HG03066 (cell line): Measurements from ENCODE around the gene CD82.
A peak's percentile ranks its signal among the peaks of the same experiment; 100 is the strongest.
"Not testable (repeated sequence)": the region's sequence is repeated elsewhere in the genome, so short reads cannot be mapped to it uniquely, and the experiment has no call there.

ENCODE experiments used
- ATAC-seq: cut with Tn5 transposase; IDR thresholded peaks from one replicate; pipeline ENCODE4 v1.9.1; 2021; ENCODE audit warnings: low read depth; ENCODE audit not compliant: unreplicated experiment

CD82 gene

DNA sequence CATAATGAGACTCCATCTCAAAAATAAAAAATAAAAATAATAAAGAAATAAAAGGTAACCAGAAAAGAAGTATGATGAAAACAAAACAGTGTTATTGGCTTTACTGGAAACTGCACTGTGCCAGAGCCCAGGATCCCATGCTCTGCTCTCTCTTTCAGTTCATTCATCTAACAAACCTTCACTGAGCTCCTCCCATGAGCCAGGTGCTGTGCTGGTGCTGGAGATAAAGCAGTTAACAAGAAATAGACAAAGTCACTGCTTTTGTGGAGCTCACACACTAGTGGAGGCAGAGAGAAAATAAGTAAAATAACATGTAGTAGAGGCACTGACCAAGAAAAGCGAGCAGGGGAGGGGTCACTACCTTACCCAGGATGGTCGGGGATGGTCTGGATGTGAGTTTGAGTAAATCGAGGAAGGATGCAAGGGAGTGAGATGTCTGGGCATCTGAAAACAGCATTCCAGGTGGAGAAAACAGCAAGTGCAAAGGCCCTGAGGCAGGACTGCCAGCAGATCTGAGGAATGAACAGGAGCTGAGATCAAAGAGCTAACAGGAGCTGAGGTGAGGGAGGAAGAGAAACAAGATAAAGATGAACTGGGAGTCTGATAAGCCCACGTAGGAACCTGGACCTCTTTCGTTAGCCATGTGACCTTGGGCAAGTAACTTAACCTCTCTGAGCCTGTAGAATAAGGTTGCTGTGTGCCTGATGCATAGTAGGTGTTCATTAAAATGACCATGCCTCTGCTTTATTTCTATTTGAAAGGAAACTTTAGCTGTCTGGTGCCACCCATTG lies 31.3 kb upstream of the CD82 start:
- no peak for ATAC-seq

DNA sequence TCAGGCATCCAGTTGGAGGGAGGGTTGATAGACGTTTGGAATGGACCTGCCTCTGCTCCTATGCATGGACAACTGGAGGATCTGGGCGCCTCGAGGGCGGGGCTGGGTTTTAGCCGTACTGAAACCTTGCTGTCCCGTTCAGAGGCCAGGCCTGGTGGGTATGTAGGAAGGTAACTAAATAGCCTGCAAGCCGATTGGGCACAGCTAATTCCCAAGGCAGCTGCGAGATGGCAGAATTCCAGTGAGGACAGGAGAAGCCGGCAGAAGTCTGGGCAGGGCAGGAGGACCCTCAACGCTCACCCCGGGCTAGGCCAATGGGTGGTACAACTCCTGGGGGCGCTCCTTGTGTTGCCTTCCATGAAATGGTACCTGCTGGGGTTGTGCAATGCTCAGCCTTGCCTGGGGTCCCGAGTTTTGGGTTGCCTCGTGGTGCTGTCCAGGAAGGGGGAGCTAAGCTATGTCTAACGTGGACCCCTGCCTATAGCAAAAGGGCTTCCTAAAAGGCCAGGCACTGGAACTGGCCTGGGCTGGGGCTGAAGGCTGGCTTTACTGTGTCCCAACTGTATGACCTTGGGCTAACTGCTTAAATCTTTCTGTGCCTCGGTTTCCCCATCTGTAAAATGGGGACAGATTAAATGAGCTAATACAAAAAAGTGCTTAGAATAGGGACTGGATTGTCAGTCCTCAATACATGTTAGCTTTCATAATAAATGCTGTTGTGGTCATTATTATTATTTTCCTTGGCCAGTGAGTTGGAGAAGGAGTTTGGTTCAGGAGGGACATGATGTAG lies 30.1 kb upstream of the CD82 start:
- ATAC-seq, result no peak

DNA sequence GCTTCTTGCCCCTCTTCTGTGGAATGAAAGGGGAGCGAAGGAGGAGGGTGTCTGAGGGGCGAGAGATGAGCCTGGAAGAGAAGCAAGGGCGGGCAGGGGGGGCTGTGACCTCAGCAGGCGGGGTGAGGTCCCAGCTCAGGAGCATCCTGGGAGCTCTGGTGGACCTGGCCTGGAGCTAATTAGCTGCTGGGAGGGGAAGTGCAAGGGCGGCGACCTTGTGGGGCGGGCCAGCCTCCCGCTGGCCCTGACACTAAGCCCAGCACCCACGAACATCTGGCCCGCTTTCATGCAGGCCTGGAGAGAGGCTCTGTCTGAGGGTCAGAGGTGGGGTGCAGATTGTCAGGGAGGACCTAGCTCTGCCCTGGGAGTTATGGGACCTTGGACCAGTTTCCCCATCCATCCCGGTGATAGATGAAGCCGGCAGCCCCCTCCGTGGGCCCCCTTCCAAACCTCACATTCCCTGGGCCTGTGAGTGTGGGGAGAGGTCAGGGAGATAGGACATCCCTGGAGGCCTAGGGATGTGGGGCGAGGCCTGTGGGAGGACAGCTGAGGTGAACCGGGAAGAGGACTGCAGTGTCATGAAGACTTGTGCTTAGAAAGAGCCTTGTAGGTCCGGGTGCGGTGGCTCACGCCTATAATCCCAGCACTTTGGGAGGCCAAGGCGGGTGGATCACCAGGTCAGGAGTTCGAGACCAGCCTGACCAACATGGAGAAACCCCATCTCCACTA lies 28.5 kb upstream of the CD82 start:
- ATAC-seq, result no peak

DNA sequence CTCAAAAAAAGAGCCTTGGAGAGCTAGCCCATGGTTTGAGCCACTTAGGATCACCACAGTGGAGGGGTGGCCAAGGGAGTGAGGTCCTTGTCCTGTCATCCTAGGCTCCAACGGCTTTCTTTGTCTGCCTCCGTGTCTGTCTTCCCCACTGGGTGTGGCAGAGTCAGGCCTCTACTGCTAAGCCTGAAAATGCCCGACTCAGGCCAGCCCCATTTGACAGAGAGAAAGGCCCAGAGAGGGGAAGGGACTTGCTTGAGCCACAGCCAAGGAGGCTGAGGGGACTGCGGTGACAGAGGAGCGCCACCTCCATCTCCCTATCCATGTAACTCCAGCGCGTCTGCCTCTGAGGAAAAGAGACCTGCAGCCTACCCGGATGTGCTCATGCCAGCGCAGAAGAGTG lies 27.8 kb upstream of the CD82 start:
- ATAC-seq, result no peak

DNA sequence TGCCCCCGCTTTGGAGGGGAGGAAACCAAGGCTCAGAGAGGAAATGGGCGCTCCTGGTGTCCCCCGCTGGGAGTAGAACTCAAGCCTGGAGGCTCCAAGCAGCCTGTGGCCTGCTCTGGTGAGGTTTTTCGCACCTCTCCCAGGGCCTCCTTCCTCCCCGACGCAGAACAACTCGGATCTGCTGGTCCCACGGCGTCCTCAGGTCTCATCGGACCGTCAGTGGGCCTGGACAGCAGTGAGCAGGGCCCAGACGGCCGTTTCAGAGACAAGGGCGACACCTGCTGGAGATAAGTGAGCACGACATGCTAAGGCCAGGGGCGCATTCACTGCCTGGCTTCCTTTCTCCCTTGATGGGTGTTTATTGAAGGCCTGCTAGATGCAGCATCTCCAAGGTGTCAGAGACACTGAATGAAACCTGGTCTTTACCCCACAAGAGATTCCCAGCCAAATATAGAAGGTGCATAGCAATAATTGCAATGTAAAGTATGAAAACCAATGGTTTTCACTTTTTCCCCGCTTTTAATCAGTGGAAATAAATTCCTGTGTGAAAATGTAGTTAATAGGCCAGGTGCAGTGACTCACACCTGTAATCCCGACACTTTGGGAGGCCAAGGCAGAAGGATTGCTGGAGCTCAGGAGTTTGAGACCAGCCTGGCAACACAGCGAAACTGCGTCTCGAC lies 26.9 kb upstream of the CD82 start:
- peak; percentile 72 for ATAC-seq

DNA sequence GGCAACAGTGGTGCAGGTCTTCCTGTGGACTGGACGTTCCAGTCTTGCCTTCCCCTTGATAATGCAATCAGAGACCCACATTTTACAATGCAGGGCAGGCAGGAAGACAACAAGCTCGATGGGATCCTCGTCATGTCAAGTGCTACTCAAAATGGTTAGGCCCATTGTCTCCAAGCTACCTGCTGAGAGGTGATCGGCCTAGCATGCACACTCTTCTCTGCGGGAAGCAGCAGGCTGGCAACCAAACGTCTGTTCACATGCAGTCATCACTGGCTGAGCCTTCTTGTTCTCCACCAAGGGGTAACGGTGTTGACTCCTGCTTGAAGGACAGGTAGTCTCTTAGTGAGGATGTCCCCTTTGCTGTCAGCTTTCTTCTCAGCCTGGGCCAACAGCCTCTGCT lies 25.5 kb upstream of the CD82 start:
- no peak for ATAC-seq

DNA sequence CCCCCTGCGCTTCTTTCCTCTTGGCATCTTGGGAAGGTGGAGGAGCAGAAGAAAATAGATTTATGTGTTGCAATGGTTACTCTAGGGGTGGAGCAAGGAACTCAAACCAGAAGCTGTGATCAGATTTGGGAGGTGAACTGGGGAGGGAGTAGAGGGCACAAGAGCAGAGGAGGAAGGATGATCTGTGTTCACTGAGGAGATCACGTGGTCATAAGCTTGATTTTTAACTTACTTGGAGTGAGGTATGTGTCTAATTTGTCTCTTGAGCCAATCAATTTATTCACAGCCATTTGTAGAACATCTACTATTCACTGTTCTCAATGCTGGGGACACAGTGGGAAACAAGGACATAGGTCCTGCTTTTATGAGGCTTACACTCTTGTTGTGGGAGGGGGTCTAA lies 24.8 kb upstream of the CD82 start:
- ATAC-seq, result no peak

DNA sequence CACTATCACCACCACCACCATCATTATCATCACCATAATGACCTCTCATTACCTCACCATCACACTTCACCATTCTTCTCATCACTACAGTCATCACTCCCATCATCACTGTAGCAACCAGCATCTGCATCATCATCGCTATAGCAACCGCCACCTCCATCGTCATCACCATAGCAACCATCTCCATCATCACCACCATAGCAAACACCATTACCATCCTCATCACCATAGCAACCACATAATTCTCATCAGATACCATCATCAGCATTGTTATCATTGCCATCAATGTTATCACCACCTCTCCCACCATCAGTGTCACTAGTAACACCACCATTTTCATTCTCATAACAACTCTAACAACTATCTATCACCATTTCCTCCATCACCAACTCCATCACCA lies 23.1 kb upstream of the CD82 start:
- ATAC-seq, result no peak

DNA sequence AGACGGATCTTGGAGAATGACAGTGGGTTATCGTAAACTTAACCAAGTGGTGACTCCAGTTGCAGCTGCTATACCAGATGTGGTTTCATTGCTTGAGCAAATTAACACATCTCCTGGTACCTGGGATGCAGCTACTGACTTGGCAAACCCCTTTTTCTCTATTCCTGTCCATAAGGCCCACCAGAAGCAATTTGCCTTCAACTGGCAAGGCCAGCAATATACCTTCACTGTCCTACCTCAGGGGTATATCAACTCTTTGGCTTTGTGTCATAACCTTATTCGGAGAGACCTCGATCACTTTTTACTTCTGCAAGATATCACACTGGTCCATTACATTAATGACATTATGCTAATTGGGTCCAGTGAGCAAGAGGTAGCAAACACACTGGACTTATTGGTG lies 18.5 kb upstream of the CD82 start:
- not testable (repeated sequence) for ATAC-seq

DNA sequence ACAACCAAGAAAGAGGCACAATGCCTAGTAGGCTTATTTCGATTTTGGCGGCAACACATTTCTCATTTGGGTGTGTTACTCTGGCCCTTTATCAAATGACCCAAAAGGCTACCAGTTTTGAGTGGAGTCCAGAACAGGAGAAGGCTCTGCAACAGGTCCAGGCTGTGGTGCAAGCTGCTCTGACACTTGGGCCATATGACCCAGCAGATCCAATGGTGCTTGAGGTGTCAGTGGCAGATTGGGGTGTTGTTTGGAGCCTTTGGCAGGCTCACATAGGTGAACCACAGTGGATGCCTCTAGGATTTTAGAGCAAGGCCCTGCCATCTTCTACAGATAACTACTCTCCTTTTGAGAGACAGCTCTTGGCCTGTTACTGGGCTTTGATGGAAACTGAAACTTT lies 17.9 kb upstream of the CD82 start:
- not testable (repeated sequence) for ATAC-seq

DNA sequence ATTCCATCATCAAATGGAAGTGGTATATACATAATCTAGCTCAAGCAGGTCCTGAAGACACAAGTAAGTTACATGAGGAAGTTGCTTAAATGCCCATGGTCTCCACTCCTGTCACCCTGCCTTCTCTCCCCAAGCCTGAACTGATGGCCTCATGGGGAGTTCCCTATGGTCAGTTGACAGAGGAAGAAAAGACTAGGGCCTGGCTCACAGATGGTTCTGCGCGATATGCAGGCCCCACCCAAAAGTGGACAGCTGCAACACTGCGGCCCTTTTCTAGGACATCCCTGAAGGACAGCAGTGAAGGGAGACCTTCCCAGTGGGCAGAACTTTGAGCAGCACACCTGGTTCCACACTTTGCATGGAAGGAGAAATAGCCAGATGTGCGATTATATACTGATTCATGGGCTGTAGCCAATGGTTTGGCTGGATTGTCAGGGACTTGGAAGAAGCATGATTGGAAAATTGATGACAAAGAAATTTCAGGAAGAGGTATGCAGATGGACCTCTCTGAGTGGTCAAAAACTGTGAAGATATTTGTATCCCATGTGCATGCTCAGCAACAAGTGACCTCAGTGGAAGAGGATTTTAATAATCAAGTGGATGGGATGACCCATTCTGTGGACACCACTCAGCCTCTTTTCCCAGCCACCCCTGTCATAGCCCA lies 17.3 kb upstream of the CD82 start:
- ATAC-seq, result no peak

DNA sequence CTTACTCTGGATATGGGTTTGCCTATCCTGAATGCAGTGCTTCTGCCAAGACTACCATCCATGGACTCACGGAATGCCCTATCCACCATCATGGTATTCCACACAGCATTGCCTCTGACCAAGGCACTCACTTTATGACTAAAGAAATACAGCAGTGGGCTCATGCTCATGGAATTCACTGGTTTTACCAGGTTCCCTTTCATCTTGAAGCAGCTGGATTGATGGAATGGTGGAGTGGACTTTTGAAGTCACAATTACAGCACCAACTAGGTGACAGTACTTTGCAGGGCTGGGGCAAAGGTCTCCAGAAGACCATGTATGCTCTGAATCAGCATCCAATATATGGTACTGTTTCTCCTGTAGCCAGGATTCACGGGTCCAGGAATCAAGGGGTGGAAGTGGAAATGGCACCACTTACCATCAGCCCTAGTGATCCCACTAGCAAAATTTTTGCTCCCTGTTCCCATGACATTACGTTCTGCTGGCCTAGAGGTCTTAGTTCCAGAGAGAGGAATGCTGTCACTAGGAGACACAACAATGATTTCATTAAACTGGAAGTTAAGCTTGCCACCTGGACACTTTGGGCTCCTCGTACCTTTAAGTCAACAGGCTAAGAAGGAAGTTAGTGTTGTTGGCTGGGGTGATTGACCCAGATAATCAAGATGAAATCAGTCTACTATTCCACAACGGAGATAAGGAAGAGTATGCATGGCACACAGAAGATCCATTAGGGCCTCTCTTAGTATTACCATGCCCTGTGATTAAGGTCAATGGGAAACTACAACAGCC lies 16.3 kb upstream of the CD82 start:
- ATAC-seq, result not testable (repeated sequence)

DNA sequence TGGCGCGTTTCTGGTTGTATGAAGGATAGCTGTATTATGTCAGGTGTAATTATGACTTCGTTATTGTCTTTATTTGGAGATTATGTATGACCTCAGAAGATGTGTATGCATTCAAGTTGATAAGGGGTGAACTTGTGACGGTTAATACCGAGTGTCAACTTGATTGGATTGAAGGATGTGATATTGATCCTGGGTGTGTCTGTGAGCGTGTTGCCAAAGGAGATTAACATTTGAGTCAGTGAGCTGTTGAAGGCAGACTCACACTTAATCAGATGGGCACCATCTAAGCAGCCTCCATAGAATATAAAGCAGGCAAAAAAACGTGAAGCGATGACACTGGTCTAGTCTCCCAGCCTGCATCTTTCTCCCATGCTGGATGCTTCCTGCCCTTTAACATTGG lies 15.3 kb upstream of the CD82 start:
- no peak for ATAC-seq

DNA sequence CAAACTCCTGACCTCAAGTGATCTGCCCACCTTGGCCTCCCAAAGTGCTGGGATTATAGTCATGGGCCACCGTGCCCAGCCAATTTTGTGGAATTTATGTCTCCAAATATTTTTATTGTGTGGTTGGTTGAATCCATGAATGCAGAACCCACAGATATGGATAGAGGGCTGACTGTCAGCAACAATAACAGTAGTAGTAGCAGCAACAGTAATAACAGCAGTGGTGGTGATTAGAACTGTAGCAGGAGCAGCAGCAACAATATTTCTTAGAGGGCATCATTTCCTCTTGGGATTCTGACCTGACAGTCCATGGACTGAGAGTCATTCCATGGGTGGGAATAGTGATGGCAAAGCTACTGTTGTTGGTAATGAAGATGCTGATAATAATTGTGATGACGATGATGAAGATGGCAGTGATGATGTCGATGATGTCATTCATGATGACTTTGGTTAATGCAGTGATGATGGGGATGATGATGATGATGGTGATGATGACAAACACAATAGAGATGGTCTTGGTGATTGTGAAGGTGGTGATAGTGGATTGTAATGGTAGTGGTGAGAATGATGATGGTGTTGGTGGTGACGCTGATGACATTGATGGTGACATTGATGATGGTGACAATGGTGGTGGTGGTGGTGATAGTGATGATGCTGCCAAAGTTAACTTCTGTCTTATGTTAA lies 13.9 kb upstream of the CD82 start:
- ATAC-seq, result no peak

DNA sequence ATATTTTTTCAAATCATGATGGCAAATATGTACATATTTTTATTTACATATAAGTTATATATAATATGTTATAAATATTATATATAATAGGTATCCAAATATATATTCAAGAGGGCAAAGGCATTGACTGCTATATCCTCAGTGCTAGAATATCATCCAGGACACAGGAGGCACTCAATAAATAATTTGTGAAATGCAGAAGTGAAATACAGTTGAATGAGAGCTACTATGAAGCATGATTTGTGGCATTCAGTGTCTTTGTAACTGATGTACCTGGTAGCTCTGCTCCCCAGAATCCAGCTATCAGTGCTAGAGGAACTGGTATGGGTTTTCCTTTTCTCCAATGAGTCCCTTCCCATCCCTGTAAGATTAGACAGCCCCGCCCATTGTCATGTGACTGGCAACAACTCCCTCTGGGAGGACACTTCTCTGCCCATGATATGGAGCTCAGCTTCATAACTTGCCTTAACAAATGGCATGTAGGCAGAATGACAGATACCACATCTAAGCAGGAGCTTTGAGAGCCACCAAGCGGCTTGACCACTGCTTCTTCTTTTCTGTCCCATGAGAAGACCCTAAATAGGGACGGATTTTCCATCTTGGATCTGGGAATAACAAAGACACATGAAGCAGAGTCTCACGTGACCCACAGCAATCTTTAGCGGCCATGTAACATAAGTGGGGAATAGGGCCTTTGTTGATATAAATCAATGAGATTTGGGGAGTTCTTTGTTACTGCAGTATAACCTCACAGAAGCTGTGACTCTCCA lies 10.2 kb upstream of the CD82 start:
- no peak for ATAC-seq

DNA sequence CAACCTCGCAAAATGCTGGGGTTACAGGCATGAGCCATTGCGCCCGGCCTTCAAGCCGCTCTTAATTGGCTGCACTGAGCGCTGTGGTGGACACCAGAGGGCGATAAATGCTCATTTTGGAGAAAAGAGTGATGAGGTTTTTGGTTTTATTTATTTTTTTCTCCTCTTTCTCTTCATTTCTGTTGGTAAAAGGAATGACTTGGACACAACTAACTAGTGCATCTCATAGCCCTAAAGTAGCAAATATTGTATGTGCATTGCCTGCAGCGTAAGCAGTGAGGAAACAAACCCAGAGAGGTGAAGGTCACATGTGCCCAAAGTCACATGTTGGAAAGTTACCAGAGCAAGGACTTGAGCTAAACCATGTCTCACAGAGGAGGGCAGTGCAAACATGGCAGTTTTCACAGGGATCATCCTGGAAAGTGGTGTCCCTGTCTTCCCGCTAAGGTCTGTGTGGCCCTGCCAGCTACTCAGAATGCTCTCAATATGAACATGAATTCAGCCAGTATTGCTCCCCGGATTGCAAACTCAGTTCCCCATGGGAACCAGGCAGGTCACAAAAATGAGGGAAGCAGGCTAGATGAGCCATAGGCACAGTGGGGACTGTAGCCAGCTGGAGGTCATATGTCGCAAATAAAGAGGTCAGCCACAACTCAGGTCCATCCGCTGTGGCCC lies 8.6 kb upstream of the CD82 start:
- peak; percentile 40 for ATAC-seq

DNA sequence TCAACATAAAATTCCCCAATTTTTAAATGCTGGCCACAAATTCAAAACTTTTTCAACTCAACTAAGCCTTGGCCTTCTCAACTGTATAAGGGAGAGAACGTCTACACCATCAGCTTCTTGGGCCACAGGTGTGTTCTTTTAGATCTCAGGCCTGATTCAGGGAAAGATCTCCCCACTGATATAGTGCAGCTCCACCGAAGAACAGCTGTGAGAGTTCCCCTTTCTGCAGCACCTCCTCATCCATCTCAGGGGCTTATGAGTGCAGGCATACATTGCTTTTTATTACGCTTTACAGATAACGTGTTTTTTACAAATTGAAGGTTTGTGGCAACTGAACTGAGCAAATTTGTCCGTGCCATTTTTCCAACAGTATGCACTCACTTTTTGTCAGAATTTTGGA lies 8.0 kb upstream of the CD82 start:
- ATAC-seq, result no peak
